B cell (primary cell): Measurements from ENCODE around the gene MIER3. TPM values are rescaled to one million over a fixed set of nuclear protein-coding genes. Genes with fewer than 3 reads are reported as not detected.

Source experiments
- ATAC-seq: fragments of 200-7000 bp; cut with Tn5 transposase; one replicate; pipeline ENCODE4 v1.10.0; 2021; ENCODE audit warnings: low read depth, mild to moderate bottlenecking, moderate number of reproducible peaks, moderate library complexity
- CTCF ChIA-PET: fragments of 350-600 bp; sonication (Branson Sonifier 250); formaldehyde crosslinking; loops from one replicate; lab custom pipeline; 2021; ENCODE audit warnings: antibody characterized with exemption, inconsistent platforms; lab: Charles Lee
- POLR2A ChIA-PET: fragments of 350-600 bp; sonication (Branson Sonifier 250); formaldehyde crosslinking; loops from one replicate; lab custom pipeline; 2021; ENCODE audit warnings: antibody characterized with exemption; lab: Charles Lee
- DNase-seq: peaks from one replicate; pipeline ENCODE4 v3.0.0; 2013
- H2AFZ ChIP-seq: 2 replicates; pipeline ENCODE4 v1.6.1; 2012; ENCODE audit warnings: mild to moderate bottlenecking, low read depth, low read length; ENCODE audit not compliant: insufficient read depth, poor library complexity, severe bottlenecking
- H3K27ac ChIP-seq, 2 donors: 1 replicate in 1 of 2; 2 replicates in 1 of 2; pipeline ENCODE4 v1.5.1; 2012 to 2013; ENCODE audit warnings: low read length in 2 of 2, mild to moderate bottlenecking in 2 of 2, moderate library complexity in 1 of 2
- H3K27me3 ChIP-seq, 4 experiments: fragments of 200-600 bp in 1 of 4; sonication (generic) in 1 of 4; replicated peaks in 1 of 4; 1 replicate in 2 of 4; 2 replicates in 2 of 4; pipeline versions ENCODE4 v1.6.1 to v1.7.0; 2013 to 2016; ENCODE audit warnings: low read length in 3 of 4, mild to moderate bottlenecking in 2 of 4, mixed read lengths in 1 of 4, moderate library complexity in 1 of 4; ENCODE audit not compliant: insufficient read depth in 4 of 4, control insufficient read depth in 3 of 4; ENCODE audit errors: control extremely low read depth in 1 of 4
- H3K36me3 ChIP-seq, 2 experiments: replicated peaks in 1 of 2; 1 replicate in 1 of 2; 2 replicates in 1 of 2; pipeline versions ENCODE4 v1.6.1 to v1.7.1; 2013; ENCODE audit warnings: low read length in 1 of 2; ENCODE audit not compliant: insufficient read depth in 2 of 2, control insufficient read depth in 1 of 2; ENCODE audit errors: control extremely low read depth in 1 of 2, extremely low read depth in 1 of 2
- H3K4me1 ChIP-seq, 2 donors: fragments of 200-600 bp in 1 of 2; sonication (generic) in 1 of 2; 1 replicate in 1 of 2; 2 replicates in 1 of 2; pipeline versions ENCODE4 v1.5.1 to v1.6.1; 2013 to 2017; ENCODE audit warnings: low read length in 2 of 2; ENCODE audit not compliant: control insufficient read depth in 2 of 2, insufficient read depth in 2 of 2
- H3K4me2 ChIP-seq: replicated peaks from 2 replicates; pipeline ENCODE3; 2012; ENCODE audit warnings: mild to moderate bottlenecking, low read depth, low read length; ENCODE audit not compliant: poor library complexity, severe bottlenecking
- H3K4me3 ChIP-seq, 5 experiments: fragments of 200-600 bp in 1 of 5; sonication (generic) in 1 of 5; 1 replicate in 3 of 5; 2 replicates in 2 of 5; pipeline versions ENCODE4 v1.5.1 to v1.7.0; 2011 to 2016; ENCODE audit warnings: low read length in 4 of 5, mild to moderate bottlenecking in 4 of 5, low read depth in 2 of 5, control low read depth in 1 of 5, moderate library complexity in 1 of 5; ENCODE audit not compliant: insufficient read depth in 1 of 5; ENCODE audit errors: control extremely low read depth in 1 of 5, extremely low read depth in 1 of 5
- H3K79me2 ChIP-seq: fragments of 200-600 bp; sonication (generic); one replicate; pipeline ENCODE4 v1.6.0; 2016; ENCODE audit warnings: low read length; ENCODE audit not compliant: control insufficient read depth, insufficient read depth
- H3K9ac ChIP-seq: fragments of 200-600 bp; sonication (generic); 2 replicates; pipeline ENCODE4 v1.6.1; 2017; ENCODE audit warnings: mild to moderate bottlenecking, low read length, moderate library complexity
- H3K9me3 ChIP-seq, 3 donors: one replicate each; pipeline versions ENCODE4 v1.6.1 to v1.7.1; 2013; ENCODE audit warnings: low read length in 2 of 3; ENCODE audit not compliant: control insufficient read depth in 2 of 3, insufficient read depth in 1 of 3; ENCODE audit errors: control extremely low read depth in 1 of 3
- H4K20me1 ChIP-seq: 2 replicates; pipeline ENCODE4 v1.6.0; 2012; ENCODE audit warnings: mild to moderate bottlenecking, low read length; ENCODE audit not compliant: insufficient read depth, control insufficient read depth, poor library complexity, severe bottlenecking
- H3K27ac Mint-ChIP-seq: one replicate; pipeline ENCODE4 v1.8.0; 2021; ENCODE audit warnings: mixed read lengths
- H3K27me3 Mint-ChIP-seq: one replicate; pipeline ENCODE4 v1.8.0; 2021; ENCODE audit warnings: mixed read lengths
- H3K4me1 Mint-ChIP-seq: one replicate; pipeline ENCODE4 v1.8.0; 2021; ENCODE audit warnings: mixed read lengths
- H3K4me3 Mint-ChIP-seq: one replicate; pipeline ENCODE4 v1.8.0; 2021; ENCODE audit warnings: mixed read lengths
- H3K9me3 Mint-ChIP-seq: one replicate; pipeline ENCODE4 v1.8.0; 2022; ENCODE audit warnings: mixed read lengths; ENCODE audit not compliant: insufficient read depth
- CTCF ChIP-seq: fragments of 200-600 bp; IDR thresholded peaks from one replicate; pipeline ENCODE4 v1.8.0; 2022; ENCODE audit warnings: antibody characterized with exemption, mild to moderate bottlenecking
- EZH2 ChIP-seq: IDR thresholded peaks from 2 replicates; pipeline ENCODE4 v1.6.1; 2012; ENCODE audit warnings: borderline replicate concordance, low read depth, mild to moderate bottlenecking, moderate library complexity, low read length; ENCODE audit not compliant: insufficient read depth, poor library complexity, severe bottlenecking
- WGBS: methylation state at CpG from one replicate; pipeline ENCODE4 v1.1.5; 2013; ENCODE audit warnings: missing lambda C conversion rate; ENCODE audit not compliant: insufficient coverage; 5-methylcytosine and 5-hydroxymethylcytosine counted together
- intact Hi-C: fragments of 100-400 bp; cut with micrococcal nuclease; formaldehyde crosslinking; loops from one replicate; pipeline ENCODE4 v1.10.0; 2022
- polyA plus RNA-seq: library from polyadenylated mRNA; depleted of rRNA; stranded (reverse); fragments of >200 nt; gene quantifications from 2 replicates; pipeline ENCODE4 v1.2.3, GENCODE V29; 2012
- total RNA-seq, 2 donors: library from RNA; stranded (reverse); fragments of 120-200 nt in 1 of 2; gene quantifications; 1 replicate in 1 of 2; 2 replicates in 1 of 2; pipeline versions ENCODE4 v1.2.3 to v1.2.4, GENCODE V29; 2013 to 2022

The MIER3 gene
- total and polyA plus RNA-seq, 2 donors (not counting 1 experiment from before 2014, with no cell fraction given), result 5.8 to 25.9 TPM

GRCh38 chr5:56985936-56986625 lies 34.2 kb upstream of the MIER3 start:
- Histone ChIP-seq H3K36me3 (no peaks in the 10 kb centered on the region), H3K9me3 (no peaks in the 10 kb centered on the region), H3K4me1 (peaks cover 10% of the 10 kb centered on the region in 2 donors), H3K27ac (no peak overlapping the region), H3K79me2 (no peaks in the 10 kb centered on the region), H3K9ac (no peak overlapping the region), H3K27me3 (no peaks in the 10 kb centered on the region), H2AFZ (no peak overlapping the region), H3K4me2 (peak overlapping the region; percentile 34), H3K4me3 (no peak overlapping the region), H4K20me1 (no peaks in the 10 kb centered on the region)
- Mint-ChIP-seq H3K4me3 (peak overlapping the region; percentile 2), H3K27me3 (no peaks in the 10 kb centered on the region), H3K9me3 (no peaks in the 10 kb centered on the region), H3K4me1 (peaks cover 16% of the 10 kb centered on the region), H3K27ac (peak overlapping the region; percentile 51)
- ATAC-seq (peak; percentile 83), DNase-seq (no peak)
- intact Hi-C loops, result no loop called here
- no CpG with 5 or more reads among the region's 3 CpGs for WGBS
- ChIA-PET POLR2A (interaction anchor here (0.7 kb wide), 1 partner anchor 87 kb away, joined by 6 read pairs; no protein-coding TSS in a partner anchor), CTCF (interaction anchor here (0.6 to 2.1 kb wide), 4 partner anchors 10 to 249 kb away, joined by 3 to 7 read pairs (median 4); no protein-coding TSS in a partner anchor)
- TF ChIP-seq EZH2, result no peak
- no peak for TF ChIP-seq CTCF

- no CpG with 5 or more reads among the region's 1 CpG for WGBS
- Mint-ChIP-seq H3K27ac (no peak overlapping the region), H3K4me1 (peaks cover 16% of the 10 kb centered on the region), H3K27me3 (no peaks in the 10 kb centered on the region), H3K9me3 (no peaks in the 10 kb centered on the region), H3K4me3 (no peak overlapping the region)
- DNase-seq (no peak), ATAC-seq (no peak)
- POLR2A ChIA-PET, result no interaction called here
- no peaks in the 10 kb centered on the region for H3K36me3 ChIP-seq
- no peaks in the 10 kb centered on the region for H3K79me2 ChIP-seq
- no peaks in the 10 kb centered on the region for H4K20me1 ChIP-seq
- CTCF ChIA-PET, result no interaction called here
- peaks cover 10% of the 10 kb centered on the region in 2 donors for H3K4me1 ChIP-seq
- no peak overlapping the region for H3K9ac ChIP-seq
- no peak for TF ChIP-seq CTCF
- TF ChIP-seq EZH2, result no peak
- no peak overlapping the region for H3K4me3 ChIP-seq
- H3K27me3 ChIP-seq, result no peaks in the 10 kb centered on the region
- intact Hi-C loops, result no loop called here
- H3K4me2 ChIP-seq, result no peak overlapping the region
- H2AFZ ChIP-seq, result no peak overlapping the region
- H3K9me3 ChIP-seq, result no peaks in the 10 kb centered on the region
- no peak overlapping the region for H3K27ac ChIP-seq
Observed at GRCh38 chr5:56984445-56984844, 32.5 kb upstream of the MIER3 start.
